Fibroblast of villous mesenchyme (primary cell): ENCODE results near the gene SLC17A6. TPM values are rescaled to one million over a fixed set of nuclear protein-coding genes. Genes with fewer than 3 reads are reported as not detected.

Experiments used
- DNase-seq: peaks from one replicate; pipeline ENCODE4 v3.0.0-alpha.2; 2010; ENCODE audit warnings: low read depth
- H3K4me3 ChIP-seq: 2 replicates; pipeline ENCODE4 v1.5.1; 2011; ENCODE audit warnings: low read depth, mild to moderate bottlenecking, low read length
- total RNA-seq: library from RNA; depleted of rRNA; stranded (reverse); fragments of >200 nt; gene quantifications from 2 replicates; pipeline ENCODE4 v1.2.3, GENCODE V29; 2012
- TF ChIP-seq, protein P1 (sequence below): IDR thresholded peaks from 2 replicates; pipeline ENCODE4 v1.5.1; 2012; ENCODE audit warnings: low read depth, mild to moderate bottlenecking, low read length; ENCODE audit not compliant: insufficient read depth

Gene SLC17A6
- not detected in 2 replicates for total RNA-seq

DNA sequence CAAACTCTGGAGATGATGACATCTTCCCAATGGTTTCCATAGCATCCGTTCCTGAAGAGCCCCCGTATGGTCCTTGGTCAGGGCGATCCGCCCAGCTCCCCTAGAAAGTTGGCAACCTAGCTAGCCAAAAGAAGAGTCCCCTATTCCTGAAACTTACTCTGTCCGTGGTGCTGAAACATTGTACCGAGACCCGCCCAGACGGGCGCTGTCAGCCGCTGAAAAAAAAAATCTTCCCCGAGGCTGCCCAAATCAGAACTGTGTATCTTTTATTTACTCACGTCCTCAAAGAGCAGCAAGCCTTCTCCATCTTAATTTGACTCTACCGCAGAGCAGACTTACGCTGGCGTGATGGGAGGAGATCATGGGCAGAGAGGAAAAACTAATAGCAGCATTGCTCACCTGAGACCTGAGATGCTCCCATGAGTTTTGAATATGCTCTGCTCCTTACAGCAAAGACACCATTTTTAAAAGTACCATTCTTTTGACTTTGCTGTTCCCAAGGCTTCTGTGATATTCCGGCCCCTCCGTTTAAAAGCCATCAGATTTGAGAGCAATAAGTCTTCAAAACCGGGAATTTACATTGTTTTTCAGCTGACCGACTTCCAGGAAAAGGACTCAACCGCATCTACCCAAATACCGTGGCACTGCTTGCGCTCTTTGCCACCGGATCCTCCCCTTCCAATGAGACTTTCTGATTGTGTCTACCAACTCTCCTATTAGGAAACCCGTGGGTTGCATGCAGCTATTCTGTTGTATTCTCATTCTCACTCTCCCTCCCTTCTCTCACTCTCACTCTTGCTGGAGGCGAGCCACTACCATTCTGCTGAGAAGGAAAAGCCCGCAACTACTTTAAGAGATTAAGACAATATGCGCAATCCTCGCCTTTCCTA, at the start of gene SLC17A6:
SLC17A6 (plus strand) TSS at position 786 of the 890 bp plus-strand sequence. CDS start 153 bp downstream, outside the sequence.
- DNase-seq = peak; percentile 0
- TF ChIP-seq, protein P1, sequence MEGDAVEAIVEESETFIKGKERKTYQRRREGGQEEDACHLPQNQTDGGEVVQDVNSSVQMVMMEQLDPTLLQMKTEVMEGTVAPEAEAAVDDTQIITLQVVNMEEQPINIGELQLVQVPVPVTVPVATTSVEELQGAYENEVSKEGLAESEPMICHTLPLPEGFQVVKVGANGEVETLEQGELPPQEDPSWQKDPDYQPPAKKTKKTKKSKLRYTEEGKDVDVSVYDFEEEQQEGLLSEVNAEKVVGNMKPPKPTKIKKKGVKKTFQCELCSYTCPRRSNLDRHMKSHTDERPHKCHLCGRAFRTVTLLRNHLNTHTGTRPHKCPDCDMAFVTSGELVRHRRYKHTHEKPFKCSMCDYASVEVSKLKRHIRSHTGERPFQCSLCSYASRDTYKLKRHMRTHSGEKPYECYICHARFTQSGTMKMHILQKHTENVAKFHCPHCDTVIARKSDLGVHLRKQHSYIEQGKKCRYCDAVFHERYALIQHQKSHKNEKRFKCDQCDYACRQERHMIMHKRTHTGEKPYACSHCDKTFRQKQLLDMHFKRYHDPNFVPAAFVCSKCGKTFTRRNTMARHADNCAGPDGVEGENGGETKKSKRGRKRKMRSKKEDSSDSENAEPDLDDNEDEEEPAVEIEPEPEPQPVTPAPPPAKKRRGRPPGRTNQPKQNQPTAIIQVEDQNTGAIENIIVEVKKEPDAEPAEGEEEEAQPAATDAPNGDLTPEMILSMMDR = no peak
- H3K4me3 ChIP-seq = no peak within 1 kb of the TSS

DNA sequence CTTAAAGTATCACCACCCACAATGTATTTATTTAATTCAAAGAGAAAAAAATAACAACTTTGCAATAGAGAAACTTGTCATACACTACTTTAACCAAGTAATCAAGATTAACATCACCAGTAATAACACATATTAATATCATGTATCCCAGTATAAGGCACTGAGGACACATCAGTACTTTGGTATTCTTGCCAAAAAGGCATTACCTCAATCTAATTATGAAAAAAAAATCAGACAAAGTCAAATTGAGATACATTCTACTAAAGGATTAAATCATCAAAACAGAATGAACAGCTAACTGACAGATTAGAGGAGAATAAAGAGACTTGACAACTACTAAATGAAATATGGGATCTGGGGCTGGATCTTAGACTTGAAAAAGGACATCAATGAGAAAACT, 35.8 kb upstream of the SLC17A6 start:
- DNase-seq = no peak
- TF ChIP-seq, protein P1 = no peak
- no peak overlapping the region for H3K4me3 ChIP-seq

DNA sequence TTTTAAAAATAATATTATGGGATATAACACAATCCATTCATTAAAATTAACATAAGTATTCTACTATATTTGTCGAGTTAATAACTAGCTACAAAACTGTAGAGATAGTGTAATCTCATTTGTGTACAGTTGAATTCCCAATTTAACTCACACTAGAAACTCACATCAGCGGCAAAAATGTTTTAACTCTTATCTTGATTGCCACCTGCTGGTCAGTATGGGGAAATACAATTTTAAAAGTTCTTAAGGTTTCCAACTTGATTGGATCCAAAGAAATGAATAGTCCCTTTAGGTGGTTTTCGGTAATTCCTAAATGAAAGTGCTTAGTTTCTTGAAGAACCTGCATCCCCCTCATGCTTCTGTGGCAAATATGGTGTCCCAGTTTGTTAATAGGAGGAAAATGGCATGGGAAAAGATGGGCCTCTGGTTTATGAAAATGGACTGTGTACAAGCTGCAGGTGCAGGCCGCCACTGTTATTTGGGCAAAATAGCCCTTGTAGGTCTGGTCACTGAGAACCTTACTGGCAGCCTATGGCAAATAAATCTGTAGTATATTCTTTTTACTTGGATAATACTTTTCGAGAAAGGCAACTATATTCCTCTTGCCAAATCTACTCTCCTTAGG, 33.7 kb upstream of the SLC17A6 start:
- H3K4me3 ChIP-seq = no peak overlapping the region
- peak; percentile 20 for DNase-seq
- TF ChIP-seq, protein P1 = peak; percentile 64

DNA sequence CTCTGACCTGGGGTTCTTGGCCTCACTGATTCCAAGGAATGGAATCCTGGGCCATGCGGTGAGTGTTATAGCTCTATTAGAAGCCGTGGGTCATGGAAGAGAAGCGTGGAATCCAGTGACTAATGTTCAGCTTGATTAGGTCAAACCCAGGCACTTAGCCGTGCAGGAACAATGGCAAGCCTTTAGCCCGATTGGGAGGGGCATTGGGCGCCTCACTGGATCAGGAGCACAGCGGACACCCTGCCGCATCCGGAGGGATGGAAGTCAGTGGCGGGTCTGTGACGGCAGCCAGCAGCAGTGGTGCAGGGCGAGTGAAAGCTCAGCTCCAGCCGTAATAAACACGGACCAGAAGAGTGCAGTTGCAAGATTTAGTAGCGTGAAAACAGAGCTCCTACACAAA, 20.5 kb upstream of the SLC17A6 start:
- TF ChIP-seq, protein P1 = no peak
- no peak overlapping the region for H3K4me3 ChIP-seq
- DNase-seq = no peak

DNA sequence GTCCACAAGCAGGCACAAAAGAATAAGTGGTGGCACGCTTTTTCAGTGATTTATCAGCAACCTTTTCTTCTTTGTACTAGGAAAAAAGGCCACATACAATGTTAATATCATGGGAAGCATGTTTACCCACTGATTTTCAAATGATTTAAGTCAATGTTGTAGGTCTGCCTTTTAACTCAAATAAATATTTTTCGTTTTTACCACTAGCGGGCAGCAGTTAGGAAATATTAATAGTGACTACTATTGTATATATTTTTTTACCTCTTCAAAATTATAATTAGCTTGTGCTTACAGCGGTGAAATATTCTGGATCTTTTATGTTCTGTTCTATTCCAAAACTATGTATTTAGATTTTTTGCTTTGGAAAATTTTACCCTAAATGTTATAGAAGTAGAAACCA, 6.4 kb upstream of the SLC17A6 start:
- DNase-seq = no peak
- TF ChIP-seq, protein P1 = no peak
- no peak overlapping the region for H3K4me3 ChIP-seq

DNA sequence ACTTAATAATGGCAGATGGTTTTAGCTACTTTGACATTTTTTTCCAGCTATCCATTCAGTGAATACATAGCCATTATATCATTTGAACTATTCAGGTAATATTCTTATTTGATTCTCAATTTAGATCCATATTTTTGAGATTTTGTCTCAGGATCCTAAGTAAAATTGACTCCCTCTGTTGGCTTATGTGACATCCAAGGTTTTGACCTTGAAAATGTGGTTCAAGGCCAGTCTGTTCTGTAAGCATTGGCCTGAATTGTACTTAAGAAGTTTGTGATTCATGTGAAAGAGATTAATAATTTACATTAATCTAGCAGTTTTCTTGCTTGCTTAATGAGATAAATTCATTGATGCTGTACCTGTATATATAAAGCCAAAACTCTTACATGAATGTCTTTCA, 1.6 kb upstream of the SLC17A6 start:
- TF ChIP-seq, protein P1 = no peak
- DNase-seq = no peak
- no peak overlapping the region for H3K4me3 ChIP-seq
